DMS79 (cell line): ENCODE measurements around the gene SSMEM1.
"Not testable (repeated sequence)": the region's sequence is repeated elsewhere in the genome, so short reads cannot be mapped to it uniquely, and the experiment has no call there.

Source experiments
- DNase-seq: peaks from one replicate; lab custom pipeline; 2025; lab: John Stamatoyannopoulos, UW

The SSMEM1 gene

GRCh38 chr7:130213828-130214227 is 6.2 kb downstream of the SSMEM1 start:
- DNase-seq = no peak

GRCh38 chr7:130216025-130216424 is 8.4 kb downstream of the SSMEM1 start:
- no peak for DNase-seq

GRCh38 chr7:130216750-130217149 is 9.1 kb downstream of the SSMEM1 start:
- no peak for DNase-seq

GRCh38 chr7:130218806-130219620 is 11.4 kb downstream of the SSMEM1 start:
- DNase-seq = no peak

GRCh38 chr7:130219871-130220270 is 12.2 kb downstream of the SSMEM1 start:
- DNase-seq = no peak

- no peak for DNase-seq
Observed at GRCh38 chr7:130221746-130222145, 14.1 kb downstream of the SSMEM1 start.

- DNase-seq = no peak
Observed at GRCh38 chr7:130223646-130224045, 16.0 kb downstream of the SSMEM1 start.

GRCh38 chr7:130224210-130224609 is 16.6 kb downstream of the SSMEM1 start:
- no peak for DNase-seq

- DNase-seq = not testable (repeated sequence)
Observed at GRCh38 chr7:130224923-130225322, 17.3 kb downstream of the SSMEM1 start.

GRCh38 chr7:130226333-130226732 is 18.7 kb downstream of the SSMEM1 start:
- no peak for DNase-seq

GRCh38 chr7:130227883-130228575 is 20.4 kb downstream of the SSMEM1 start:
- no peak for DNase-seq

- DNase-seq = no peak
Observed at GRCh38 chr7:130228840-130229502, 21.3 kb downstream of the SSMEM1 start.

GRCh38 chr7:130229981-130230380 is 22.3 kb downstream of the SSMEM1 start:
- DNase-seq = not testable (repeated sequence)

- no peak for DNase-seq
Observed at GRCh38 chr7:130231792-130232191, 24.1 kb downstream of the SSMEM1 start.

GRCh38 chr7:130232209-130232608 is 24.5 kb downstream of the SSMEM1 start:
- no peak for DNase-seq

GRCh38 chr7:130234078-130234477 is 26.4 kb downstream of the SSMEM1 start:
- DNase-seq = no peak

- not testable (repeated sequence) for DNase-seq
Observed at GRCh38 chr7:130236361-130236760, 28.7 kb downstream of the SSMEM1 start.

GRCh38 chr7:130240240-130240639 is 32.6 kb downstream of the SSMEM1 start:
- no peak for DNase-seq

GRCh38 chr7:130242198-130243014 is 34.7 kb downstream of the SSMEM1 start:
- DNase-seq = no peak

GRCh38 chr7:130243486-130243885 is 35.8 kb downstream of the SSMEM1 start:
- not testable (repeated sequence) for DNase-seq

- DNase-seq = not testable (repeated sequence)
Observed at GRCh38 chr7:130246491-130246890, 38.8 kb downstream of the SSMEM1 start.

- not testable (repeated sequence) for DNase-seq
Observed at GRCh38 chr7:130248842-130249241, 41.2 kb downstream of the SSMEM1 start.
